Placental epithelial cell (primary cell): ENCODE data around the gene OR4K5. TPM values are rescaled to one million over a fixed set of nuclear protein-coding genes. Genes with fewer than 3 reads are reported as not detected.

Source experiments
- total RNA-seq: library from RNA; depleted of rRNA; stranded (reverse); fragments of >200 nt; gene quantifications from 2 replicates; pipeline ENCODE4 v1.2.3, GENCODE V29; 2012

Gene OR4K5, protein sequence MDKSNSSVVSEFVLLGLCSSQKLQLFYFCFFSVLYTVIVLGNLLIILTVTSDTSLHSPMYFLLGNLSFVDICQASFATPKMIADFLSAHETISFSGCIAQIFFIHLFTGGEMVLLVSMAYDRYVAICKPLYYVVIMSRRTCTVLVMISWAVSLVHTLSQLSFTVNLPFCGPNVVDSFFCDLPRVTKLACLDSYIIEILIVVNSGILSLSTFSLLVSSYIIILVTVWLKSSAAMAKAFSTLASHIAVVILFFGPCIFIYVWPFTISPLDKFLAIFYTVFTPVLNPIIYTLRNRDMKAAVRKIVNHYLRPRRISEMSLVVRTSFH
- not detected in 2 replicates for total RNA-seq

DNA sequence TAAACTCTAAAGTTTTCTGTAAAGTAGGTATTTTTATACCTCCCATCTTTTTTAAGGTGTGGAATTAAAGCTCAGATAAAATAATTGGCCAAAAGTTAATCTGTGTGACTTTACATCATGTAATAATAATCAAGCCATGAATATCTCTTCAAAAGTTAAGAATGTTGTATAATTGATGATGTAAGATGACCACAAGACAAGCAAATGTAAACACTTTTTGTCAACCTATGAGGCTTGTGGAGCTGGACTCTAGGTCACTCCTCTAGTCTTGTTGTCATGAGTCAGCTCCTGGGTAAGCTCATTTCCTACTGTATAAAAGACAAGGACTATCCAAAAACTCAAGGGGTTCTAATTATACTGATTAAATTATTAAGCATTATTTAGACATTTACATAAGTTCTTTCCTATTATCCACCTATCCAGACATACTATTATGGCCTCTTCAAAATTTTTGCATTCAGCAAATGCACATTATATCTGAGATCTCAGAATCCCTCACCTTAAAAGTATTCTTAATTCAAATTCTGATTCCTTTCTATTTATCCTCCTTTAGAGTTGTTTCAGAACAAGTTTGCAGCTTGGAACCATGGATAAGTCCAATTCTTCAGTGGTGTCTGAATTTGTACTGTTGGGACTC is at the start of gene OR4K5:
OR4K5 (plus strand) TSS at position 587 of the 637 bp plus-strand sequence; CDS start at position 587, 0 bp downstream.

DNA sequence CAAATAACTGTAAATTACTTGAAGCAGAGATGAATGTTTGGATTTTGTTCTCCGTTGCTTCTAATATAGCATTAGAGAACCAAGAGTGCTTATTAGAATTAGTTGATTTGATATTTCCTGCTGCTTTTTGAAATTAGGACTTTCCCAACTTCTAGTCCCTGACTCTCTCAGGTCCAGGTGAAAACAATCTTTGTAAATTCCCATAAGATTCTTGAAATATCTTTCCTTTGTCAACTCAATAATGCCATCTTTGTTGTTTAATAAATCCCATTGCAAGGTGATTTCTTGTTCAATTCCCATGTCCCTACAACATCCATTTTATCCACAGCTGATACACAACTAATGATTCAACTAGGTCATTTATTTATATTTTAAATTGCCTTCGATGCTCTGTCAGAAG is 45.6 kb upstream of the OR4K5 start, which contains the start of gene OR4K2:
OR4K2 (plus strand) TSS at position 301 of the 400 bp plus-strand sequence. CDS start 1,126 bp downstream, outside the sequence.

DNA sequence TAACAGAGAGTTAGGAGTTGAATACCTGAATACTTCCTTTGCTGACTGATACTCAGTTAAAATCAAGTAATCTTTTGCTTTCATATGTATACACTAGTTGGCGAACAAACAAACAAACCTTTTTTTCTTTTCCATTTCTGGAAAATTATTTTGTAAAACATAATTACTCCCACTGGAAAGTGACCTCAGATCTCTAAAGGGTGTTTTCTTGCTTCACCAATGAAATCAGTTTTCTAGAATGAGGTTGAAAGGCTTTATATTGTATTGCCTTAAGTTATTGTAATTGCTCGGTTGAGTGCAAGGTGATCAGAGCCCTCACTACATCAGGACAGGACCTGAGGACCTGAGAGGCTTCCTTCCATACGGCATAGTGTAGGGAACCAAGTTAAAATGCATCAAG is 10.2 kb downstream of the OR4K5 start, which contains the start of gene OR4K1:
OR4K1 (plus strand) TSS at position 301 of the 400 bp plus-strand sequence. CDS start 4,750 bp downstream, outside the sequence.

Other genes starting within 250 kb of the OR4K5 start
- not detected in 2 replicates for gene OR11H2, start 206.7 kb upstream of the OR4K5 start, total RNA-seq
- gene OR4Q3, start 177.0 kb upstream of the OR4K5 start, total RNA-seq = not detected in 2 replicates
- not detected in 2 replicates for gene OR4M1, start 147.1 kb upstream of the OR4K5 start, total RNA-seq
- not detected in 2 replicates for gene OR4N2, start 116.8 kb upstream of the OR4K5 start, total RNA-seq
- gene OR4K2, start 45.5 kb upstream of the OR4K5 start, total RNA-seq = not detected in 2 replicates
- gene OR4K1, start 10.3 kb downstream of the OR4K5 start, total RNA-seq = not detected in 2 replicates
- not detected in 2 replicates for gene OR4K15, start 55.0 kb downstream of the OR4K5 start, total RNA-seq
- not detected in 2 replicates for gene OR4Q2, start 81.6 kb downstream of the OR4K5 start, total RNA-seq
- not detected in 2 replicates for gene OR4K14, start 98.7 kb downstream of the OR4K5 start, total RNA-seq
- not detected in 2 replicates for gene OR4K13, start 115.4 kb downstream of the OR4K5 start, total RNA-seq
- gene OR4L1, start 139.4 kb downstream of the OR4K5 start, total RNA-seq = not detected in 2 replicates
- not detected in 2 replicates for gene OR4K17, start 190.1 kb downstream of the OR4K5 start, total RNA-seq
- gene OR4N5, start 218.2 kb downstream of the OR4K5 start, total RNA-seq = not detected in 2 replicates